K562 (cell line): ENCODE measurements around the gene LAMA2. TPM values are rescaled to one million over a fixed set of nuclear protein-coding genes. Genes with fewer than 3 reads are reported as not detected.

Experiments
- ATAC-seq: fragments of 200-7000 bp; cut with Tn5 transposase; 3 replicates; pipeline ENCODE4 v1.9.1; 2020; ENCODE audit warnings: moderate library complexity
- BruUV-seq: library from RNA; stranded (reverse); fragments of 400-500 nt; replicated peaks from 2 replicates; lab custom pipeline; 2021; lab: Mats Ljungman, UMichigan
- CTCF ChIA-PET: fragments of 300-600 bp; formaldehyde crosslinking; extraction: SDS; loops from one replicate; lab custom pipeline; 2021; ENCODE audit warnings: low intra/inter-chr PET ratio; lab: Yijun Ruan, JAX
- POLR2A ChIA-PET: fragments of 300-600, 350-650 bp; sonication (Branson Sonifier 250); formaldehyde crosslinking; extraction: SDS; loops from one replicate; lab custom pipeline; 2021; ENCODE audit warnings: antibody characterized with exemption, inconsistent platforms; lab: Yijun Ruan, JAX
- DNase-seq, 4 experiments: peaks; one replicate each; pipeline versions ENCODE4 v3.0.0 to v3.0.0-alpha.2; 2011 to 2018; ENCODE audit warnings: low spot score in 3 of 4, mixed read lengths in 3 of 4; ENCODE audit errors: extremely low read depth in 1 of 4
- FAIRE-seq: peaks from 2 replicates; lab custom pipeline; 2011; peaks lifted over from hg19 to GRCh38; lab: Jason Lieb, UNC
- H2AFZ ChIP-seq: 2 replicates; pipeline ENCODE4 v1.6.0; 2011; ENCODE audit warnings: low read depth, low read length, control low read depth, inconsistent platforms
- H3K27ac ChIP-seq: fragments of 200-600 bp; 3 replicates; pipeline ENCODE4 v1.8.0; 2011; ENCODE audit warnings: low read depth, mild to moderate bottlenecking, control low read depth, inconsistent platforms, low read length, moderate library complexity, mixed read lengths; ENCODE audit errors: extremely low read depth
- H3K27me3 ChIP-seq, 2 experiments: fragments of 300-600 bp in 1 of 2; 2 replicates in 1 of 2; 3 replicates in 1 of 2; pipeline versions ENCODE4 v1.6.0 to v1.8.0; 2011; ENCODE audit warnings: inconsistent platforms in 2 of 2, low read length in 2 of 2, mild to moderate bottlenecking in 1 of 2, mixed read lengths in 1 of 2, moderate library complexity in 1 of 2; ENCODE audit not compliant: control insufficient read depth in 2 of 2, insufficient read depth in 2 of 2
- H3K36me3 ChIP-seq: fragments of 300-600 bp; 3 replicates; pipeline ENCODE4 v1.8.0; 2011; ENCODE audit warnings: mild to moderate bottlenecking, low read length, inconsistent platforms; ENCODE audit not compliant: control insufficient read depth, insufficient read depth
- H3K4me1 ChIP-seq, 2 experiments: fragments of 200-600 bp in 1 of 2; replicated peaks in 1 of 2; 2 replicates in 1 of 2; 3 replicates in 1 of 2; pipeline versions ENCODE4 v1.5.1 to v1.8.0; 2011; ENCODE audit warnings: inconsistent platforms in 2 of 2, low read length in 2 of 2, mild to moderate bottlenecking in 1 of 2, mixed read lengths in 1 of 2, moderate library complexity in 1 of 2; ENCODE audit not compliant: control insufficient read depth in 2 of 2, insufficient read depth in 2 of 2
- H3K4me2 ChIP-seq: 2 replicates; pipeline ENCODE4 v1.6.1; 2011; ENCODE audit warnings: low read length, control low read depth, inconsistent platforms, mixed read lengths; ENCODE audit not compliant: insufficient read depth
- H3K4me3 ChIP-seq: fragments of 200-600 bp; sonication (generic), shearing (Covaris generic); 2 replicates; pipeline ENCODE4 v1.5.1; 2016; ENCODE audit warnings: control low read depth, inconsistent platforms
- H3K79me2 ChIP-seq: fragments of 200-600 bp; 3 replicates; pipeline ENCODE4 v1.8.0; 2011; ENCODE audit warnings: low read length, inconsistent platforms; ENCODE audit not compliant: control insufficient read depth, insufficient read depth
- H3K9ac ChIP-seq, 2 experiments: 2 replicates each; pipeline versions ENCODE4 v1.6.0 to v1.6.1; 2011; ENCODE audit warnings: low read depth in 2 of 2, low read length in 2 of 2, control low read depth in 1 of 2, inconsistent platforms in 1 of 2, mild to moderate bottlenecking in 1 of 2, mixed read lengths in 1 of 2; ENCODE audit not compliant: insufficient read depth in 1 of 2
- H3K9me1 ChIP-seq: one replicate; pipeline ENCODE4 v1.6.0; 2011; ENCODE audit warnings: inconsistent platforms, mild to moderate bottlenecking, low read length, moderate library complexity; ENCODE audit not compliant: control insufficient read depth, insufficient read depth
- H3K9me3 ChIP-seq: replicated peaks from 2 replicates; pipeline ENCODE4 v1.5.1; 2011; ENCODE audit warnings: low read depth, low read length, inconsistent platforms; ENCODE audit not compliant: control insufficient read depth, insufficient read depth
- H4K20me1 ChIP-seq: replicated peaks from 2 replicates; pipeline ENCODE4 v1.6.1; 2011; ENCODE audit warnings: low read length, inconsistent platforms, mixed read lengths; ENCODE audit not compliant: control insufficient read depth, insufficient read depth
- ATF3 ChIP-seq, 2 experiments: fragments of 450-650 bp in 1 of 2; sonication (generic) in 1 of 2; formaldehyde crosslinking in 1 of 2; IDR thresholded peaks in 1 of 2; conservative IDR thresholded peaks in 1 of 2; 2 replicates each; pipeline versions ENCODE4 v1.6.1 to v1.8.1; 2016 to 2023; ENCODE audit warnings: mild to moderate bottlenecking in 2 of 2, moderate library complexity in 2 of 2, inconsistent platforms in 1 of 2, missing genetic modification reagents in 1 of 2
- GTF2E2 ChIP-seq: fragments of 200-800 bp; sonication (Bioruptor generic); IDR thresholded peaks from 2 replicates; pipeline ENCODE4 v1.6.1; 2016; ENCODE audit warnings: missing genetic modification characterization, missing compliant biosample characterization
- LEF1 ChIP-seq: fragments of 450-650 bp; IDR thresholded peaks from 2 replicates; pipeline ENCODE4 v1.6.1; 2016; ENCODE audit warnings: mild to moderate bottlenecking
- RFX5 ChIP-seq: IDR thresholded peaks from 2 replicates; pipeline ENCODE4 v1.6.1; 2011; ENCODE audit warnings: low read depth, mild to moderate bottlenecking, improper control_type of control experiment, low read length
- ZNF407 ChIP-seq: fragments of 450-650 bp; IDR thresholded peaks from 2 replicates; pipeline ENCODE4 v1.6.1; 2016; ENCODE audit warnings: low read depth
- WGBS: fragments of 100-300 bp; shearing (Covaris generic); methylation state at CpG from one replicate; pipeline ENCODE4 v1.1.6; 2016; ENCODE audit warnings: low coverage, mixed read lengths; ENCODE audit not compliant: insufficient coverage; ENCODE audit errors: missing lambda C conversion rate; 5-methylcytosine and 5-hydroxymethylcytosine counted together
- in situ Hi-C: fragments of 300-500 bp; cut with MboI; formaldehyde crosslinking; loops from 4 replicates; pipeline ENCODE4 v1.15.0; 2018; ENCODE audit warnings: inconsistent platforms, mixed read lengths
- intact Hi-C: fragments of 100-400 bp; cut with micrococcal nuclease; formaldehyde crosslinking; loops from 2 replicates; pipeline ENCODE4 v1.14.2; 2022
- polyA plus RNA-seq, 8 experiments: library from polyadenylated mRNA; depleted of rRNA in 4 of 8; stranded (reverse) in 5 of 8; unstranded in 3 of 8; fragments of >200 nt; fragmentation: Nextera tagmentation in 2 of 8; fragmentation: Illumina TruSeq in 1 of 8; extraction: Ambion mirVana in 2 of 8; extraction: Trizol in 1 of 8; gene quantifications; 2 replicates each; pipeline versions ENCODE4 v1.2.1 to v1.2.3, GENCODE V29; 2011 to 2014; ENCODE audit warnings: inconsistent platforms in 1 of 8, missing spikeins in 1 of 8
- total RNA-seq, 7 experiments: library from RNA; depleted of rRNA in 6 of 7; stranded (reverse); fragments of >200 nt in 6 of 7; fragmentation: Illumina TruSeq in 2 of 7; extraction: Trizol in 2 of 7; gene quantifications; 2 replicates each; pipeline versions ENCODE4 v1.2.1 to v1.2.3, GENCODE V29; 2011 to 2021; ENCODE audit warnings: low replicate concordance in 1 of 7
- TF ChIP-seq, protein P1 (sequence below): fragments of 250-450 bp; sonication (Bioruptor Pico); IDR thresholded peaks from 2 replicates; pipeline ENCODE4 v1.4.0; 2020

The LAMA2 gene
- total and polyA plus RNA-seq, 9 of the 15 experiments (the other 6 are each of a cell fraction or from before 2014, with no cell fraction given) = 0.04 to 1.5 (median 0.36) TPM

DNA sequence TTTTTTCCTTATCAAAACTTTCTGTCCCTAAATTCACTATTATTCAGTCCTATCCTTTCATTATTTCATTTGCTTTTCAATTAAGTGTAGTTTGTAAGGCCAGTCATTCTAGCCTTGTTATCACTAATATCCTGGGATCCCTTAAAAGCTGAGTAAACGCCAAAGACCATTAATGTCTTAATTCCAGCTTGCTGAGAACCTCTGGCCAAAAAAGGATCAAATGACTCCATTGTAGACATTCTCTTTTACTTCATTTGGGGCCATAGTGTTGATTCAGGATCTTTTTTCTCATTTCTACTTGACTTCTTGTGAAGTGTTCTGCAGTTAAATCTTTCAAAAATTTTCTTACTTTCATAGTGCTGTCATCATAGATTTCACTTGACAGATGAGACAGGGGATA is 379.7 kb downstream of the LAMA2 start:
- in situ Hi-C loops = no loop called here
- CTCF ChIA-PET = no interaction called here
- no peak for TF ChIP-seq ATF3 (IDR thresholded peaks at IDR 0.05)
- TF ChIP-seq ATF3 (CRISPR knock-in tag; conservative IDR thresholded peaks at IDR 0.05) = no peak
- TF ChIP-seq, protein P1, sequence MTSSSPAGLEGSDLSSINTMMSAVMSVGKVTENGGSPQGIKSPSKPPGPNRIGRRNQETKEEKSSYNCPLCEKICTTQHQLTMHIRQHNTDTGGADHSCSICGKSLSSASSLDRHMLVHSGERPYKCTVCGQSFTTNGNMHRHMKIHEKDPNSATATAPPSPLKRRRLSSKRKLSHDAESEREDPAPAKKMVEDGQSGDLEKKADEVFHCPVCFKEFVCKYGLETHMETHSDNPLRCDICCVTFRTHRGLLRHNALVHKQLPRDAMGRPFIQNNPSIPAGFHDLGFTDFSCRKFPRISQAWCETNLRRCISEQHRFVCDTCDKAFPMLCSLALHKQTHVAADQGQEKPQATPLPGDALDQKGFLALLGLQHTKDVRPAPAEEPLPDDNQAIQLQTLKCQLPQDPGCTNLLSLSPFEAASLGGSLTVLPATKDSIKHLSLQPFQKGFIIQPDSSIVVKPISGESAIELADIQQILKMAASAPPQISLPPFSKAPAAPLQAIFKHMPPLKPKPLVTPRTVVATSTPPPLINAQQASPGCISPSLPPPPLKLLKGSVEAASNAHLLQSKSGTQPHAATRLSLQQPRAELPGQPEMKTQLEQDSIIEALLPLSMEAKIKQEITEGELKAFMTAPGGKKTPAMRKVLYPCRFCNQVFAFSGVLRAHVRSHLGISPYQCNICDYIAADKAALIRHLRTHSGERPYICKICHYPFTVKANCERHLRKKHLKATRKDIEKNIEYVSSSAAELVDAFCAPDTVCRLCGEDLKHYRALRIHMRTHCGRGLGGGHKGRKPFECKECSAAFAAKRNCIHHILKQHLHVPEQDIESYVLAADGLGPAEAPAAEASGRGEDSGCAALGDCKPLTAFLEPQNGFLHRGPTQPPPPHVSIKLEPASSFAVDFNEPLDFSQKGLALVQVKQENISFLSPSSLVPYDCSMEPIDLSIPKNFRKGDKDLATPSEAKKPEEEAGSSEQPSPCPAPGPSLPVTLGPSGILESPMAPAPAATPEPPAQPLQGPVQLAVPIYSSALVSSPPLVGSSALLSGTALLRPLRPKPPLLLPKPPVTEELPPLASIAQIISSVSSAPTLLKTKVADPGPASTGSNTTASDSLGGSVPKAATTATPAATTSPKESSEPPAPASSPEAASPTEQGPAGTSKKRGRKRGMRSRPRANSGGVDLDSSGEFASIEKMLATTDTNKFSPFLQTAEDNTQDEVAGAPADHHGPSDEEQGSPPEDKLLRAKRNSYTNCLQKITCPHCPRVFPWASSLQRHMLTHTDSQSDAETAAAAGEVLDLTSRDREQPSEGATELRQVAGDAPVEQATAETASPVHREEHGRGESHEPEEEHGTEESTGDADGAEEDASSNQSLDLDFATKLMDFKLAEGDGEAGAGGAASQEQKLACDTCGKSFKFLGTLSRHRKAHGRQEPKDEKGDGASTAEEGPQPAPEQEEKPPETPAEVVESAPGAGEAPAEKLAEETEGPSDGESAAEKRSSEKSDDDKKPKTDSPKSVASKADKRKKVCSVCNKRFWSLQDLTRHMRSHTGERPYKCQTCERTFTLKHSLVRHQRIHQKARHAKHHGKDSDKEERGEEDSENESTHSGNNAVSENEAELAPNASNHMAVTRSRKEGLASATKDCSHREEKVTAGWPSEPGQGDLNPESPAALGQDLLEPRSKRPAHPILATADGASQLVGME (CRISPR knock-in tag) = no peak
- TF ChIP-seq LEF1 = no peak
- no peak for TF ChIP-seq RFX5
- TF ChIP-seq GTF2E2 (tag) = no peak
- no peak for TF ChIP-seq ZNF407

More for the DNA sequence above, 379.7 kb downstream of the LAMA2 start:
- no peaks in the 10 kb centered on the region for H3K9me1 ChIP-seq
- no peaks in the 10 kb centered on the region for H3K27me3 ChIP-seq
- no peak overlapping the region for H3K27ac ChIP-seq
- no peaks in the 10 kb centered on the region for H3K4me1 ChIP-seq
- no peaks in the 10 kb centered on the region for H4K20me1 ChIP-seq
- intact Hi-C loops = no loop called here
- H3K79me2 ChIP-seq = no peaks in the 10 kb centered on the region
- H3K9me3 ChIP-seq = no peaks in the 10 kb centered on the region
- H3K4me2 ChIP-seq = no peak overlapping the region
- no peak overlapping the region for H3K4me3 ChIP-seq
- DNase-seq (no peak), ATAC-seq (no peak), FAIRE-seq (no peak)
- POLR2A ChIA-PET = no interaction called here
- 0% methylated on average over 1 of the region's 1 CpG for WGBS
- no peaks in the 10 kb centered on the region for H3K36me3 ChIP-seq
- no TSS peak for BruUV-seq
- H3K9ac ChIP-seq = no peak overlapping the region
- no peak overlapping the region for H2AFZ ChIP-seq
